Measurements from ENCODE around the gene CYP51A1. TPM values are rescaled to one million over a fixed set of nuclear protein-coding genes. Genes with fewer than 3 reads are reported as not detected.

Gene CYP51A1
- total RNA-seq, 1 donor from 2014 or later: 196 TPM

DNA sequence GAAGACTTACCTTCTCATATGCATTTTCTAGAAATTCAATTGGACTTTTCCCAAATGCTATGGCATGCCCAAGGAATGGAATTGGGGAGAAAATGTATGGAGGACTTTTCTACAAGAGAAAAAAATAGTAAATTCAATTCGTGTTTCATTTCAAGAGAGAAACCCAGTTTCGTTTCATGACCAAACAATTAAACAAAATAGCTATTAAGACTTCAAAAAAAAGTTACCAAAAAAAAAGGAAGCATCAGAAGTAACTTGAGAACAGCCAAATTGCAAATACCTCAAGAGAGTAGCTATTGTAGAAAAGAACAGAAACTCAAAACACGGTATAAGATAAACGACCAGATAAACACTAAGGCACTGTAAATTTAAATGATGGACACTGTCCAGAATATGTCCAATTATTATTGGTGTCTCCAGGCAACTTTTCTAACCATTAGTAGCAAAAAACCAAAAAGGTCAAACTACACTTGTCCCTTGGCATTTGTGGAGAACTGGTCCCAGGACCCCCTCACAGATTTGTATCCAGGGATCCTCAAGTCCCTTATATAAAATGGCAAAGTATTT is 2.4 kb downstream of the CYP51A1 start:
- H3K9me3 Mint-ChIP-seq: no peaks in the 10 kb centered on the region
- peaks cover 54% of the 10 kb centered on the region for H3K4me1 Mint-ChIP-seq
- H3K36me3 Mint-ChIP-seq (ENCODE audit: low read depth): peaks cover 30% of the 10 kb centered on the region
- DNase-seq (ENCODE audit: low read depth, low spot score): no peak
- no peaks in the 10 kb centered on the region for H3K27me3 Mint-ChIP-seq (ENCODE audit: low read depth)
- no peak overlapping the region for H3K27ac Mint-ChIP-seq (ENCODE audit: unreplicated experiment)
- TF ChIP-seq, protein P1, sequence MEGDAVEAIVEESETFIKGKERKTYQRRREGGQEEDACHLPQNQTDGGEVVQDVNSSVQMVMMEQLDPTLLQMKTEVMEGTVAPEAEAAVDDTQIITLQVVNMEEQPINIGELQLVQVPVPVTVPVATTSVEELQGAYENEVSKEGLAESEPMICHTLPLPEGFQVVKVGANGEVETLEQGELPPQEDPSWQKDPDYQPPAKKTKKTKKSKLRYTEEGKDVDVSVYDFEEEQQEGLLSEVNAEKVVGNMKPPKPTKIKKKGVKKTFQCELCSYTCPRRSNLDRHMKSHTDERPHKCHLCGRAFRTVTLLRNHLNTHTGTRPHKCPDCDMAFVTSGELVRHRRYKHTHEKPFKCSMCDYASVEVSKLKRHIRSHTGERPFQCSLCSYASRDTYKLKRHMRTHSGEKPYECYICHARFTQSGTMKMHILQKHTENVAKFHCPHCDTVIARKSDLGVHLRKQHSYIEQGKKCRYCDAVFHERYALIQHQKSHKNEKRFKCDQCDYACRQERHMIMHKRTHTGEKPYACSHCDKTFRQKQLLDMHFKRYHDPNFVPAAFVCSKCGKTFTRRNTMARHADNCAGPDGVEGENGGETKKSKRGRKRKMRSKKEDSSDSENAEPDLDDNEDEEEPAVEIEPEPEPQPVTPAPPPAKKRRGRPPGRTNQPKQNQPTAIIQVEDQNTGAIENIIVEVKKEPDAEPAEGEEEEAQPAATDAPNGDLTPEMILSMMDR (conservative IDR thresholded peaks at IDR 0.05): no peak
- H3K4me3 Mint-ChIP-seq: peak overlapping the region; percentile 100

DNA sequence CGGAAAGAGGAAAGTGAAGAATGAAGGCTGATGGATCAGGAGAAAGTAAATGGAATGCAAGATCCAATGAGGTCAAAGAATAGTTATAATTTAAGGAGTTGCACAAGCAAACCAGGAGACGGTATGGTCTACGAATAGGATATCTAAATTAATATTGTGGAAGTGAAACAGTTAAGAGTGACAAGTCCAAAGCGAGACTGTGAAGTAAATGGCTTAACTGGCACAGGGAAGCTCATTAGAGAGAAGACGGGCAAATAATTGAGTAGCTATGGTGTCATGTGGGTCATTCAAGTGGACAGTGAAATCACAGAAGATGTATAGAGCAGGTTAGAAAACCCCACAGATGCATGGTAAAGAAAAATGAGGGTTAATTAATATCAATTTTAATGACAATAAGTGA is 3.2 kb downstream of the CYP51A1 start:
- H3K9me3 Mint-ChIP-seq: no peaks in the 10 kb centered on the region
- no peaks in the 10 kb centered on the region for H3K27me3 Mint-ChIP-seq (ENCODE audit: low read depth)
- H3K4me3 Mint-ChIP-seq: peak overlapping the region; percentile 68
- DNase-seq (ENCODE audit: low read depth, low spot score): no peak
- peaks cover 58% of the 10 kb centered on the region for H3K4me1 Mint-ChIP-seq
- peak overlapping the region; percentile 13 for H3K27ac Mint-ChIP-seq (ENCODE audit: unreplicated experiment)
- peaks cover 33% of the 10 kb centered on the region for H3K36me3 Mint-ChIP-seq (ENCODE audit: low read depth)
- TF ChIP-seq, protein P1 (conservative IDR thresholded peaks at IDR 0.05): no peak

DNA sequence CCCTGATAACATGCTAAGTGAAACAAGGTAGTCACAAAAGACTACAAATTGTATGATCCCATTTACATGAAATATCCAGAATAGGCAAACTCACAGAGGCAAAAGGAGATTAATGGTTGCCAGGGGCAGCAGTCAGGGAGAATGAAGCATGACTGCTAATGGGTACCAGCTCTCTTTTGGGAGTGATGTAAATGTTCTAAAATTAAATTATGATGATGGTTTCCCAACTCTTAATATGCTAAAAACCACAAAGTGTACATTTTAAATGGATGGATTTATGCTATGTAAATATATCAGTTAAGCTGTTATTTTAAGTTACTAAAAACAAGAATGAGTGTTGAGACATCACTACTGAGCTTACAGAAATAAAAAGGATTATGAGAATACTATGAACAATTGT is 12.6 kb downstream of the CYP51A1 start:
- H3K36me3 Mint-ChIP-seq (ENCODE audit: low read depth): peaks cover 51% of the 10 kb centered on the region
- H3K9me3 Mint-ChIP-seq: no peaks in the 10 kb centered on the region
- peaks cover 32% of the 10 kb centered on the region for H3K4me1 Mint-ChIP-seq
- no peak overlapping the region for H3K27ac Mint-ChIP-seq (ENCODE audit: unreplicated experiment)
- H3K27me3 Mint-ChIP-seq (ENCODE audit: low read depth): no peaks in the 10 kb centered on the region
- no peak for DNase-seq (ENCODE audit: low read depth, low spot score)
- TF ChIP-seq, protein P1 (conservative IDR thresholded peaks at IDR 0.05): no peak
- H3K4me3 Mint-ChIP-seq: no peak overlapping the region

DNA sequence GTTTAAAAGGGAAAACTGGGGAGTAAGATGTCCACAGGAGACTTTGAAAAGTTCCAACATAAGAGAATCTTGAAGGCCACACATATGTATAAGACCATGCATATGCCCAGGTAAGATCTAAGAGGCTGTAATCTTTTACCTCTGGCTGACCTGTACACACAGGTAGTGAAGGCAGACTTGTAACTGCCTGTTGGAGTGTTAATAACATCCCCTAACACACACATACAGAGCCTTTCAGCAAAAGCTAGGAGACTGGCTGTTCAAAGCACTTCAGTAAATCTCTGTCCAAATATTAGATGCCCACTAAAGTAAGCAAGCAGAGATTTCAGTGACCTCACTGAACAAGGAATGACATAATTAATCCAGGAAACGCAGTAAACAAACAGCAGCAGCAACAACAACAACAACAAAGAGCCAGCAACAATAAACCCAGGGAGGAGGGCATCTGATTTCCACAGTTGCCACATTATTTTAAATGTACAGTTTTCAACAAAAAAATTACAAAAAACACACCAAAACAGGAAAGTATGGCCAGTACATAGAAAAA is 15.0 kb downstream of the CYP51A1 start:
- Mint-ChIP-seq H3K36me3 (ENCODE audit: low read depth) (peaks cover 46% of the 10 kb centered on the region), H3K27me3 (ENCODE audit: low read depth) (no peaks in the 10 kb centered on the region), H3K27ac (ENCODE audit: unreplicated experiment) (peak overlapping the region; percentile 36), H3K4me1 (peaks cover 22% of the 10 kb centered on the region), H3K9me3 (no peaks in the 10 kb centered on the region), H3K4me3 (no peak overlapping the region)
- TF ChIP-seq, protein P1 (conservative IDR thresholded peaks at IDR 0.05): no peak
- no peak for DNase-seq (ENCODE audit: low read depth, low spot score)

DNA sequence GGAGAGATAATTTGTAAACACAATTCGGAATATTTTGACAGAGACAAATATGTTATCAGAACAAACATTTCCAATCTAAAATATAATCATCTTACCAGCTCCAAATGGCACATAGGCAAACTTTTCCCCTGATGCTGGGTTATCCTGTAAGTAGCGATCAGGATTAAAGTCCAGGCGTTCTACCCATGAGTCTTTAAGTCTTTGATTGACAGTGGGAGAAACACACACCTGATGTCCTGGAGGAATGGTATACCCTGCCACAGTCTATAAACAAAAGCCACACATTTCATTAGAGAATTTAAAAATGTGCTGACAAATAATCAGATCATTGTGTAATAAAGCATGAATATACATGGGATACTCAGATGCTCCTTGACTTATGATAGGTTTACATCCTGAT is 17.3 kb downstream of the CYP51A1 start:
- H3K36me3 Mint-ChIP-seq (ENCODE audit: low read depth): peaks cover 29% of the 10 kb centered on the region
- no peak for DNase-seq (ENCODE audit: low read depth, low spot score)
- no peaks in the 10 kb centered on the region for H3K9me3 Mint-ChIP-seq
- H3K27ac Mint-ChIP-seq (ENCODE audit: unreplicated experiment): no peak overlapping the region
- H3K27me3 Mint-ChIP-seq (ENCODE audit: low read depth): no peaks in the 10 kb centered on the region
- peaks cover 22% of the 10 kb centered on the region for H3K4me1 Mint-ChIP-seq
- TF ChIP-seq, protein P1 (conservative IDR thresholded peaks at IDR 0.05): no peak
- H3K4me3 Mint-ChIP-seq: no peak overlapping the region

All from neural crest cell (in vitro differentiated cells).